H9 (cell line): ENCODE data around the gene YIPF2. TPM values are rescaled to one million over a fixed set of nuclear protein-coding genes. Genes with fewer than 3 reads are reported as not detected.

Experiments used
- DNase-seq: peaks from one replicate; pipeline ENCODE4 v3.0.0-alpha.2; 2017
- H2AFZ ChIP-seq: one replicate; pipeline ENCODE4 v1.6.1; 2013; ENCODE audit warnings: mild to moderate bottlenecking, low read length, control low read depth, moderate library complexity
- H2AK5ac ChIP-seq: 2 replicates; pipeline ENCODE4 v1.6.1; 2013; ENCODE audit warnings: low read length, control low read depth, mixed read lengths; ENCODE audit not compliant: insufficient read length
- H2BK120ac ChIP-seq: one replicate; pipeline ENCODE4 v1.6.1; 2013; ENCODE audit warnings: low read depth, mild to moderate bottlenecking, low read length, control low read depth, inconsistent platforms; ENCODE audit not compliant: poor library complexity, severe bottlenecking
- H2BK12ac ChIP-seq: 2 replicates; pipeline ENCODE4 v1.6.1; 2013; ENCODE audit warnings: low read length, control low read depth, mixed read lengths, low read depth; ENCODE audit not compliant: insufficient read length
- H2BK15ac ChIP-seq: 2 replicates; pipeline ENCODE4 v1.6.1; 2013; ENCODE audit warnings: low read depth, low read length, control low read depth
- H2BK20ac ChIP-seq: one replicate; pipeline ENCODE4 v1.6.1; 2013; ENCODE audit warnings: low read depth, mild to moderate bottlenecking, low read length, control low read depth, inconsistent platforms; ENCODE audit not compliant: poor library complexity, severe bottlenecking
- H2BK5ac ChIP-seq: 2 replicates; pipeline ENCODE4 v1.6.1; 2013; ENCODE audit warnings: low read length, control low read depth, mixed read lengths; ENCODE audit not compliant: insufficient read length
- H3K14ac ChIP-seq: 2 replicates; pipeline ENCODE4 v1.6.1; 2013; ENCODE audit warnings: low read length, control low read depth; ENCODE audit not compliant: insufficient read depth
- H3K18ac ChIP-seq: 2 replicates; pipeline ENCODE4 v1.6.1; 2013; ENCODE audit warnings: low read depth, mild to moderate bottlenecking, mixed read lengths, low read length, control low read depth; ENCODE audit not compliant: insufficient read length
- H3K23ac ChIP-seq: 2 replicates; pipeline ENCODE4 v1.6.1; 2013; ENCODE audit warnings: low read length, control low read depth, mixed read lengths, low read depth; ENCODE audit not compliant: insufficient read length
- H3K23me2 ChIP-seq: 2 replicates; pipeline ENCODE4 v1.6.1; 2013; ENCODE audit warnings: low read depth, mild to moderate bottlenecking, mixed read lengths, low read length, control low read depth; ENCODE audit not compliant: insufficient read length, poor library complexity, severe bottlenecking
- H3K27ac ChIP-seq: 2 replicates; pipeline ENCODE4 v1.5.1; 2013; ENCODE audit warnings: low read length, control low read depth, mixed read lengths, low read depth; ENCODE audit not compliant: insufficient read length
- H3K27me3 ChIP-seq: 2 replicates; pipeline ENCODE4 v1.6.1; 2013; ENCODE audit warnings: low read length, control low read depth, inconsistent platforms; ENCODE audit not compliant: insufficient read depth
- H3K4ac ChIP-seq: 2 replicates; pipeline ENCODE4 v1.6.1; 2013; ENCODE audit warnings: low read depth, mild to moderate bottlenecking, control low read depth, inconsistent platforms, low read length, moderate library complexity
- H3K4me1 ChIP-seq: 2 replicates; pipeline ENCODE4 v1.6.1; 2013; ENCODE audit warnings: low read length, control low read depth, inconsistent platforms; ENCODE audit not compliant: insufficient read depth
- H3K4me2 ChIP-seq: 2 replicates; pipeline ENCODE4 v1.6.1; 2013; ENCODE audit warnings: low read length, control low read depth, mixed read lengths; ENCODE audit not compliant: insufficient read length, insufficient read depth
- H3K56ac ChIP-seq: 2 replicates; pipeline ENCODE4 v1.6.1; 2013; ENCODE audit warnings: low read depth, mild to moderate bottlenecking, mixed read lengths, low read length, control low read depth; ENCODE audit not compliant: insufficient read length
- H3K79me1 ChIP-seq: 2 replicates; pipeline ENCODE4 v1.6.1; 2013; ENCODE audit warnings: low read depth, mild to moderate bottlenecking, moderate library complexity, low read length, control low read depth, inconsistent platforms; ENCODE audit not compliant: insufficient read depth, poor library complexity, severe bottlenecking
- H3K79me2 ChIP-seq: 2 replicates; pipeline ENCODE4 v1.6.1; 2013; ENCODE audit warnings: low read length, control low read depth, inconsistent platforms; ENCODE audit not compliant: insufficient read depth
- H3K9ac ChIP-seq: 2 replicates; pipeline ENCODE4 v1.6.1; 2013; ENCODE audit warnings: low read length, control low read depth, mixed read lengths; ENCODE audit not compliant: insufficient read length; ENCODE audit errors: extremely low read depth
- H3K9me3 ChIP-seq: one replicate; pipeline ENCODE4 v1.6.1; 2013; ENCODE audit warnings: low read depth, low read length, inconsistent platforms; ENCODE audit not compliant: control insufficient read depth
- H3T11ph ChIP-seq: one replicate; pipeline ENCODE4 v1.6.1; 2013; ENCODE audit warnings: mild to moderate bottlenecking, low read length, control low read depth, inconsistent platforms
- H4K20me1 ChIP-seq: one replicate; pipeline ENCODE4 v1.6.1; 2013; ENCODE audit not compliant: control insufficient read depth, insufficient read length, insufficient read depth
- H4K5ac ChIP-seq: 2 replicates; pipeline ENCODE4 v1.6.1; 2013; ENCODE audit warnings: low read depth, mild to moderate bottlenecking, mixed read lengths, low read length, control low read depth; ENCODE audit not compliant: insufficient read length
- H4K8ac ChIP-seq: replicated peaks from 2 replicates; pipeline ENCODE4 v1.6.1; 2013; ENCODE audit warnings: low read length, control low read depth, mixed read lengths, low read depth; ENCODE audit not compliant: insufficient read length
- H4K91ac ChIP-seq: 2 replicates; pipeline ENCODE4 v1.6.1; 2013; ENCODE audit warnings: low read depth, mild to moderate bottlenecking, moderate library complexity, mixed read lengths, low read length, control low read depth; ENCODE audit not compliant: insufficient read length
- H3K27ac Mint-ChIP-seq, 3 experiments: 2 replicates in 2 of 3; 3 replicates in 1 of 3; pipeline ENCODE4 v1.8.0; 2020 to 2021; ENCODE audit warnings: mixed read lengths in 3 of 3, mild to moderate bottlenecking in 1 of 3, moderate library complexity in 1 of 3
- H3K27me3 Mint-ChIP-seq: 2 replicates; pipeline ENCODE4 v1.8.0; 2021; ENCODE audit warnings: low read depth, mild to moderate bottlenecking, moderate library complexity, mixed read lengths
- H3K36me3 Mint-ChIP-seq, 3 experiments: 2 replicates in 2 of 3; 3 replicates in 1 of 3; pipeline ENCODE4 v1.8.0; 2020 to 2021; ENCODE audit warnings: low read depth in 3 of 3, mixed read lengths in 3 of 3; ENCODE audit not compliant: insufficient read depth in 1 of 3
- H3K4me1 Mint-ChIP-seq, 2 experiments: 2 replicates each; pipeline ENCODE4 v1.8.0; 2020; ENCODE audit warnings: mixed read lengths in 2 of 2
- H3K4me3 Mint-ChIP-seq, 2 experiments: 2 replicates in 1 of 2; 3 replicates in 1 of 2; pipeline ENCODE4 v1.8.0; 2020 to 2021; ENCODE audit warnings: mild to moderate bottlenecking in 2 of 2, mixed read lengths in 2 of 2, moderate library complexity in 1 of 2
- H3K9me3 Mint-ChIP-seq, 2 experiments: 2 replicates in 1 of 2; 3 replicates in 1 of 2; pipeline ENCODE4 v1.8.0; 2020; ENCODE audit warnings: mild to moderate bottlenecking in 2 of 2, mixed read lengths in 2 of 2, moderate library complexity in 1 of 2
- CTCF ChIP-seq: fragments of 200-600 bp; sonication (generic); conservative IDR thresholded peaks from 3 replicates; pipeline ENCODE4 v1.8.0; 2021; ENCODE audit warnings: antibody characterized with exemption, mild to moderate bottlenecking
- WGBS: extraction: QIAGEN DNeasy Blood & Tissue Kit; methylation state at CpG from one replicate; pipeline ENCODE4 v1.1.7; 2013; ENCODE audit warnings: missing lambda C conversion rate, low lambda C conversion rate, mixed read lengths; ENCODE audit not compliant: insufficient read length; ENCODE audit errors: extremely low coverage; 5-methylcytosine and 5-hydroxymethylcytosine counted together
- total RNA-seq: library from RNA; stranded (reverse); gene quantifications from 2 replicates; pipeline ENCODE4 v1.2.1, GENCODE V29; 2021

YIPF2 gene
- total RNA-seq, 1 experiment from 2014 or later = 58.2 TPM

- Histone ChIP-seq H2BK120ac (no peak overlapping the region), H2BK20ac (no peak overlapping the region), H4K20me1 (no peaks in the 10 kb centered on the region), H3K4me1 (peaks cover 11% of the 10 kb centered on the region; the same call in 1 of the 2 replicates), H2AFZ (no peak overlapping the region), H2BK12ac (no peak overlapping the region), H4K5ac (no peak overlapping the region), H4K91ac (no peak overlapping the region), H3K14ac (no peak overlapping the region), H3T11ph (no peak overlapping the region), H3K9me3 (no peaks in the 10 kb centered on the region), H3K23me2 (no peaks in the 10 kb centered on the region), H3K4ac (no peak overlapping the region), H3K4me2 (no peak overlapping the region), H2BK5ac (no peak overlapping the region), H3K79me1 (no peaks in the 10 kb centered on the region), H3K27me3 (no peaks in the 10 kb centered on the region), H3K56ac (no peak overlapping the region), H3K9ac (no peak overlapping the region), H4K8ac (no peak overlapping the region), H3K79me2 (peaks cover 7% of the 10 kb centered on the region; the same call in 1 of the 2 replicates), H3K18ac (no peak overlapping the region), H3K27ac (no peak overlapping the region), H2AK5ac (no peak overlapping the region), H3K23ac (no peak overlapping the region), H2BK15ac (no peak overlapping the region)
- peak; percentile 28 for DNase-seq
- WGBS = no CpG with 5 or more reads among the region's 13 CpGs
- H3K36me3 Mint-ChIP-seq = no peaks in the 10 kb centered on the region; a peak in 3 of 7 replicates
- no peak overlapping the region for H3K4me3 Mint-ChIP-seq
- no peaks in the 10 kb centered on the region; the same call in none of the 2 replicates for H3K27me3 Mint-ChIP-seq
- TF ChIP-seq CTCF = no peak
- no peaks in the 10 kb centered on the region for H3K9me3 Mint-ChIP-seq
- peaks cover 68 to 72% of the 10 kb centered on the region in 2 experiments for H3K4me1 Mint-ChIP-seq
- peak overlapping the region; percentile 41 to 78 (median 56); a peak in 4 of 7 replicates for H3K27ac Mint-ChIP-seq
Observed at GRCh38 chr19:10892256-10892655, 36.2 kb downstream of the YIPF2 start.
